Measurements from ENCODE around the gene NIM1K.

DNA sequence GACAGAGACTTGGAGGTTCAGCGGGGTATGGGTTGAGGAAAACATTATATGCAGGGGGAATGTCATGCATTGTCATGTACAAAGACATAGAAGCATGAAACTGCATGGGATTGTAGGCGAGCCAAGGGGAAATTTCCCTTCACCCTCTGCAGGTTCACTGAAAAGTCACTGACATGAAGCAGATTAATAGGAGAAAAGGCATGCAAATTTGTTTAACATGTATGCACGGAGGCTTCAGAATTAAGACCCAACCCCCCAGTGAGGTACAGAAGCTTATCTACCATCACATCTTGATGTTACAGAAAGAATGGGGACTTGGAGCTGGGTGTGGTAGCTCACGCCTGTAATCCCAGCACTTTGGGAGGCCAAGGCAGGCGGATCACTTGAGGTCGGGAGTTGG is 18.5 kb downstream of the NIM1K start:
- TF ChIP-seq, protein P1, sequence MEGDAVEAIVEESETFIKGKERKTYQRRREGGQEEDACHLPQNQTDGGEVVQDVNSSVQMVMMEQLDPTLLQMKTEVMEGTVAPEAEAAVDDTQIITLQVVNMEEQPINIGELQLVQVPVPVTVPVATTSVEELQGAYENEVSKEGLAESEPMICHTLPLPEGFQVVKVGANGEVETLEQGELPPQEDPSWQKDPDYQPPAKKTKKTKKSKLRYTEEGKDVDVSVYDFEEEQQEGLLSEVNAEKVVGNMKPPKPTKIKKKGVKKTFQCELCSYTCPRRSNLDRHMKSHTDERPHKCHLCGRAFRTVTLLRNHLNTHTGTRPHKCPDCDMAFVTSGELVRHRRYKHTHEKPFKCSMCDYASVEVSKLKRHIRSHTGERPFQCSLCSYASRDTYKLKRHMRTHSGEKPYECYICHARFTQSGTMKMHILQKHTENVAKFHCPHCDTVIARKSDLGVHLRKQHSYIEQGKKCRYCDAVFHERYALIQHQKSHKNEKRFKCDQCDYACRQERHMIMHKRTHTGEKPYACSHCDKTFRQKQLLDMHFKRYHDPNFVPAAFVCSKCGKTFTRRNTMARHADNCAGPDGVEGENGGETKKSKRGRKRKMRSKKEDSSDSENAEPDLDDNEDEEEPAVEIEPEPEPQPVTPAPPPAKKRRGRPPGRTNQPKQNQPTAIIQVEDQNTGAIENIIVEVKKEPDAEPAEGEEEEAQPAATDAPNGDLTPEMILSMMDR (conservative IDR thresholded peaks at IDR 0.05 in 1 of 2, IDR thresholded peaks at IDR 0.05 in 1 of 2; ENCODE audit: low read depth in 1 of 2, low read length in 2 of 2) = no peak
- no peak for TF ChIP-seq EZH2 (IDR thresholded peaks at IDR 0.05; ENCODE audit: low read length, missing control alignments)

Measured in fibroblast of lung (primary cell).